IMR-90 (cell line): ENCODE data around the gene APPL2. TPM values are rescaled to one million over a fixed set of nuclear protein-coding genes. Genes with fewer than 3 reads are reported as not detected.

Experiments
- ATAC-seq: fragments of 200-7000 bp; cut with Tn5 transposase; 2 replicates; pipeline ENCODE4 v1.9.1; 2020; ENCODE audit warnings: low read depth, mild to moderate bottlenecking, moderate library complexity
- BruUV-seq: library from RNA; stranded (reverse); fragments of 400-500 nt; replicated peaks from 2 replicates; lab custom pipeline; 2021; lab: Mats Ljungman, UMichigan
- CTCF ChIA-PET: fragments of 300-600 bp; formaldehyde crosslinking; extraction: SDS; loops from one replicate; lab custom pipeline; 2021; ENCODE audit warnings: antibody characterized with exemption; lab: Yijun Ruan, JAX
- POLR2A ChIA-PET: fragments of 300-600 bp; sonication (Branson Sonifier 250); formaldehyde crosslinking; loops from one replicate; lab custom pipeline; 2022; ENCODE audit warnings: antibody characterized with exemption; ENCODE audit not compliant: unreplicated experiment; lab: Charles Lee
- DNase-seq: peaks from one replicate; pipeline ENCODE4 v3.0.0; 2013
- H2AFZ ChIP-seq: replicated peaks from 2 replicates; pipeline ENCODE3; 2013; ENCODE audit warnings: low read length, mild to moderate bottlenecking; ENCODE audit not compliant: poor library complexity
- H2AK5ac ChIP-seq: 2 replicates; pipeline ENCODE4 v1.6.1; 2013; ENCODE audit warnings: low read depth, low read length, inconsistent platforms
- H2AK9ac ChIP-seq: replicated peaks from 2 replicates; pipeline ENCODE3; 2013; ENCODE audit warnings: mild to moderate bottlenecking, low read depth, low read length, moderate library complexity; ENCODE audit not compliant: poor library complexity
- H2BK120ac ChIP-seq: 2 replicates; pipeline ENCODE4 v1.6.1; 2013; ENCODE audit warnings: low read depth, low read length, inconsistent platforms
- H2BK15ac ChIP-seq: 3 replicates; pipeline ENCODE4 v1.6.1; 2013; ENCODE audit warnings: low read depth, low read length, inconsistent platforms
- H2BK20ac ChIP-seq: 2 replicates; pipeline ENCODE4 v1.6.1; 2013; ENCODE audit warnings: low read depth, mild to moderate bottlenecking, inconsistent platforms, low read length, moderate library complexity
- H2BK5ac ChIP-seq: 2 replicates; pipeline ENCODE4 v1.6.1; 2013; ENCODE audit warnings: mild to moderate bottlenecking, low read depth, low read length, inconsistent platforms; ENCODE audit not compliant: poor library complexity, severe bottlenecking
- H3K14ac ChIP-seq: replicated peaks from 2 replicates; pipeline ENCODE4 v1.6.1; 2013; ENCODE audit warnings: low read depth, low read length, inconsistent platforms
- H3K18ac ChIP-seq: 2 replicates; pipeline ENCODE4 v1.6.1; 2013; ENCODE audit warnings: low read depth, low read length, control low read depth
- H3K23ac ChIP-seq: 2 replicates; pipeline ENCODE4 v1.6.1; 2013; ENCODE audit warnings: low read depth, low read length, inconsistent platforms
- H3K27ac ChIP-seq: 2 replicates; pipeline ENCODE4 v1.5.1; 2013; ENCODE audit warnings: mild to moderate bottlenecking, control low read depth, low read length; ENCODE audit not compliant: insufficient read depth
- H3K27me3 ChIP-seq: 2 replicates; pipeline ENCODE4 v1.6.1; 2013; ENCODE audit warnings: low read length; ENCODE audit not compliant: control insufficient read depth, insufficient read depth
- H3K36me3 ChIP-seq: 2 replicates; pipeline ENCODE4 v1.6.1; 2013; ENCODE audit warnings: low read length, mixed read lengths; ENCODE audit not compliant: control insufficient read depth, insufficient read depth
- H3K4ac ChIP-seq: 2 replicates; pipeline ENCODE4 v1.6.1; 2013; ENCODE audit warnings: low read depth, low read length, inconsistent platforms
- H3K4me1 ChIP-seq: 2 replicates; pipeline ENCODE4 v1.6.1; 2013; ENCODE audit warnings: low read length, mixed read lengths; ENCODE audit not compliant: control insufficient read depth, insufficient read depth
- H3K4me2 ChIP-seq: 2 replicates; pipeline ENCODE4 v1.6.1; 2013; ENCODE audit warnings: low read depth, mild to moderate bottlenecking, control low read depth, low read length, moderate library complexity
- H3K4me3 ChIP-seq: 2 replicates; pipeline ENCODE4 v1.5.1; 2013; ENCODE audit warnings: low read depth, mild to moderate bottlenecking, control low read depth, low read length, moderate library complexity; ENCODE audit not compliant: insufficient read depth
- H3K56ac ChIP-seq: 2 replicates; pipeline ENCODE4 v1.6.1; 2013; ENCODE audit warnings: low read length, inconsistent platforms; ENCODE audit not compliant: insufficient read depth; ENCODE audit errors: extremely low read depth
- H3K79me1 ChIP-seq, 2 experiments: 2 replicates each; pipeline ENCODE4 v1.6.1; 2013; ENCODE audit warnings: low read length in 2 of 2, inconsistent platforms in 1 of 2, low read depth in 1 of 2
- H3K9ac ChIP-seq: 2 replicates; pipeline ENCODE4 v1.6.1; 2013; ENCODE audit warnings: low read depth, low read length, control low read depth
- H3K9me1 ChIP-seq: 2 replicates; pipeline ENCODE4 v1.6.1; 2013; ENCODE audit warnings: low read length, inconsistent platforms; ENCODE audit not compliant: insufficient read depth
- H3K9me3 ChIP-seq: 2 replicates; pipeline ENCODE4 v1.6.1; 2013; ENCODE audit warnings: low read length; ENCODE audit not compliant: control insufficient read depth, insufficient read depth
- H4K20me1 ChIP-seq: 2 replicates; pipeline ENCODE4 v1.6.1; 2013; ENCODE audit warnings: low read length, inconsistent platforms; ENCODE audit not compliant: insufficient read depth
- H4K5ac ChIP-seq: 2 replicates; pipeline ENCODE4 v1.6.1; 2013; ENCODE audit warnings: mild to moderate bottlenecking, low read depth, low read length, control low read depth
- H4K8ac ChIP-seq, 2 experiments: 2 replicates each; pipeline ENCODE4 v1.6.1; 2013; ENCODE audit warnings: low read depth in 2 of 2, low read length in 2 of 2, control low read depth in 1 of 2, inconsistent platforms in 1 of 2
- H4K91ac ChIP-seq: 2 replicates; pipeline ENCODE4 v1.6.1; 2013; ENCODE audit warnings: low read depth, low read length, inconsistent platforms; ENCODE audit not compliant: insufficient read depth
- BHLHE40 ChIP-seq: fragments of 150-350 bp; IDR thresholded peaks from 2 replicates; pipeline ENCODE4 v1.6.1; 2016; ENCODE audit warnings: mild to moderate bottlenecking, low read depth, low read length
- CEBPB ChIP-seq: IDR thresholded peaks from 2 replicates; pipeline ENCODE4 v1.6.1; 2012; ENCODE audit warnings: low read depth, low read length, improper control_type of control experiment
- WGBS, 2 experiments: methylation state at CpG; one replicate each; pipeline versions ENCODE4 v1.1.5 to v1.1.7; 2013; ENCODE audit warnings: missing lambda C conversion rate in 2 of 2; ENCODE audit not compliant: insufficient read length in 1 of 2; ENCODE audit errors: extremely low coverage in 2 of 2; 5-methylcytosine and 5-hydroxymethylcytosine counted together
- dilution Hi-C: fragments of 300-500 bp; cut with HindIII; formaldehyde crosslinking; loops from one replicate; pipeline ENCODE4 v1.14.3; 2018; ENCODE audit warnings: low sequenced_read_pairs; ENCODE audit not compliant: unreplicated experiment
- in situ Hi-C: fragments of 300-500 bp; cut with MboI; formaldehyde crosslinking; loops from 3 replicates; pipeline ENCODE4 v1.14.3; 2019; ENCODE audit warnings: low sequenced_read_pairs, inconsistent platforms, mixed read lengths
- intact Hi-C: fragments of 100-400 bp; cut with micrococcal nuclease; formaldehyde crosslinking; loops from 2 replicates; pipeline ENCODE4 v1.10.0; 2022
- polyA plus RNA-seq, 3 experiments: library from polyadenylated mRNA; depleted of rRNA; stranded (reverse); fragments of >200 nt; gene quantifications; 2 replicates each; pipeline ENCODE4 v1.2.3, GENCODE V29; 2012; ENCODE audit warnings: low replicate concordance in 1 of 3
- total RNA-seq: library from RNA; depleted of rRNA; stranded (reverse); fragments of >200 nt; gene quantifications from 2 replicates; pipeline ENCODE4 v1.2.3, GENCODE V29; 2012

The APPL2 gene
- total and polyA plus RNA-seq, 2 of the 4 experiments (the other 2 are of a cell fraction), result 42.3 to 65.8 TPM

DNA sequence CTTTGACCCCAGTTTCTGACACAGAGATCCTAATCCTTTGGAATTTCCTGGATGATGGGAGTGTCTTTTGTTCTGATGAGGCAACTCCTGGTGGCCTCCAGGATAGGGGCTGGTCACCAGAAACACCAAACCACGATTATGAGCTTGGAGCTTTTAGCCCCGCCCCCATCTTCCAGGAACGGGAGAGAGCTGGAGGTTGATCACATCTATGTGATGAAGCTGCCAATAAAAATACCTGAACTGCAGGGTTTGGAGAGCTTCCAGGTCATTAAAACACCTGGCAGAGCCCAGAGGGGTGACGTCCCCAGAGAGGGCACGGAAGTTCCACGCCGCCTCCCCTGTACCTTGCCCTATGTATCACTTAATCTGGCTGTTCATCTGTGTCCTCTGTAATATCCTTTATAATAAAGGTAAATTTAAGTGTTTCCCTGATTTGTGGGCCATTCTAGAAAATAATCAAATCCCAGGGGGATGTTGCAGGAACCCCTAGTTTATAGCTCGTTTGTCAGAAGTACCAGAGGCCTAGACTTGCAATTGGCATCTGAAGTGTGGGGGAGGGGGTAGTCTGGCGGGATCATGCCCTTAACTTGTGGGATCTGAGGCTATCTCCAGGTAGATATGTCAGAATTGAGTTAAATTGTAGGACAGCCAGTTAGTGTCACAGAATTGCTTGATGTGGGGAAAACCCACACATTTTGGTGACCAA is 21.2 kb downstream of the APPL2 start:
- no peak overlapping the region for H3K9ac ChIP-seq
- BruUV-seq, result no TSS peak
- no peak overlapping the region for H3K4me3 ChIP-seq
- no peaks in the 10 kb centered on the region for H3K27me3 ChIP-seq
- no peak overlapping the region for H2BK120ac ChIP-seq
- H3K4ac ChIP-seq, result no peak overlapping the region
- H3K56ac ChIP-seq, result no peak overlapping the region
- H3K18ac ChIP-seq, result no peak overlapping the region
- no peak overlapping the region for H2BK20ac ChIP-seq
- DNase-seq, result no peak
- TF ChIP-seq CEBPB (peak; percentile 25; the same call in 1 of the 2 replicates), BHLHE40 (no peak)
- no peak overlapping the region for H2AK5ac ChIP-seq
- H2BK5ac ChIP-seq, result no peak overlapping the region
- peaks cover 10% of the 10 kb centered on the region; the same call in 1 of the 2 replicates for H4K20me1 ChIP-seq
- in situ Hi-C loops, result loop anchor here (25.0 kb wide), 1 partner anchor 172 kb away; no protein-coding TSS in a partner anchor
- peaks cover 36 to 57% of the 10 kb centered on the region in 2 experiments for H3K79me1 ChIP-seq
- dilution Hi-C loops, result no loop called here
- no peak overlapping the region for H3K27ac ChIP-seq
- H3K9me1 ChIP-seq, result peaks cover 34% of the 10 kb centered on the region
- 77% methylated on average over 4 of the region's 9 CpGs; no CpG with 5 or more reads in 1 of the 2 experiments for WGBS, 2 experiments
- no peak overlapping the region; a peak in 1 of 4 replicates for H4K8ac ChIP-seq
- H2AK9ac ChIP-seq, result no peak overlapping the region
- H2BK15ac ChIP-seq, result no peak overlapping the region
- no peak overlapping the region for H4K5ac ChIP-seq
- no peak for ATAC-seq
- H2AFZ ChIP-seq, result no peak overlapping the region
- H3K4me2 ChIP-seq, result no peak overlapping the region
- H3K36me3 ChIP-seq, result peaks cover 39% of the 10 kb centered on the region
- POLR2A ChIA-PET, result no interaction called here
- intact Hi-C loops, result no loop called here
- no peak overlapping the region for H4K91ac ChIP-seq
- H3K4me1 ChIP-seq, result peaks cover 10% of the 10 kb centered on the region
- H3K14ac ChIP-seq, result no peak overlapping the region
- H3K23ac ChIP-seq, result no peak overlapping the region
- H3K9me3 ChIP-seq, result no peaks in the 10 kb centered on the region
- CTCF ChIA-PET, result interaction anchor here (0.6 kb wide), 1 partner anchor 133 kb away, joined by 3 read pairs; no protein-coding TSS in a partner anchor
